ENCODE data around the gene ATP8B1.
"Not testable (repeated sequence)": the region's sequence is repeated elsewhere in the genome, so short reads cannot be mapped to it uniquely, and the experiment has no call there.

DNA sequence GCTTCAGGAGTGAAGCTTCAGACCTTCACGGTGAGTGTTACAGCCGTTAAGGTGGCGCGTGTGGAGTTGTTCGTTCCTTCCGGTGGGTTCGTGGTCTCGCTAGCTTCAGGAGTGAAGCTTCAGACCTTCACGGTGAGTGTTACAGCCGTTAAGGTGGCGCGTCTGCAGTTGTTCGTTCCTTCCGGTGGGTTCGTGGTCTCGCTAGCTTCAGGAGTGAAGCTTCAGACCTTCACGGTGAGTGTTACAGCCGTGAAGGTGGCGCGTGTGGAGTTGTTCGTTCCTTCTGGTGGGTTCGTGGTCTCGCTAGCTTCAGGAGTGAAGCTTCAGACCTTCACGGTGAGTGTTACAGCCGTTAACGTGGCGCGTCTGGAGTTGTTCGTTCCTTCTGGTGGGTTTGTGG is 160.7 kb downstream of the ATP8B1 start:
- TF ChIP-seq, protein P1, sequence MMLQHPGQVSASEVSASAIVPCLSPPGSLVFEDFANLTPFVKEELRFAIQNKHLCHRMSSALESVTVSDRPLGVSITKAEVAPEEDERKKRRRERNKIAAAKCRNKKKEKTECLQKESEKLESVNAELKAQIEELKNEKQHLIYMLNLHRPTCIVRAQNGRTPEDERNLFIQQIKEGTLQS (IDR thresholded peaks at IDR 0.05), result not testable (repeated sequence)
- TF ChIP-seq, protein P1 (CRISPR knock-in tag; conservative IDR thresholded peaks at IDR 0.05), result not testable (repeated sequence)
- not testable (repeated sequence) for TF ChIP-seq KLF16 (IDR thresholded peaks at IDR 0.05)
